DOHH2 (cell line): Measurements from ENCODE around the gene IQSEC3.

ENCODE experiments used
- EZH2phosphoT487 ChIP-seq: fragments of 200-600 bp; sonication (generic); IDR thresholded peaks from 2 replicates; pipeline ENCODE4 v1.6.1; 2017; ENCODE audit warnings: borderline replicate concordance, mild to moderate bottlenecking, antibody characterized with exemption, low read length, moderate library complexity, mixed read lengths
- TF ChIP-seq, protein P1 (sequence below): fragments of 200-600 bp; sonication (generic); IDR thresholded peaks from one replicate; pipeline ENCODE4 v1.5.1; 2014; ENCODE audit warnings: antibody characterized with exemption, mild to moderate bottlenecking, low read depth, low read length; ENCODE audit not compliant: poor library complexity, severe bottlenecking

- TF ChIP-seq, protein P1, sequence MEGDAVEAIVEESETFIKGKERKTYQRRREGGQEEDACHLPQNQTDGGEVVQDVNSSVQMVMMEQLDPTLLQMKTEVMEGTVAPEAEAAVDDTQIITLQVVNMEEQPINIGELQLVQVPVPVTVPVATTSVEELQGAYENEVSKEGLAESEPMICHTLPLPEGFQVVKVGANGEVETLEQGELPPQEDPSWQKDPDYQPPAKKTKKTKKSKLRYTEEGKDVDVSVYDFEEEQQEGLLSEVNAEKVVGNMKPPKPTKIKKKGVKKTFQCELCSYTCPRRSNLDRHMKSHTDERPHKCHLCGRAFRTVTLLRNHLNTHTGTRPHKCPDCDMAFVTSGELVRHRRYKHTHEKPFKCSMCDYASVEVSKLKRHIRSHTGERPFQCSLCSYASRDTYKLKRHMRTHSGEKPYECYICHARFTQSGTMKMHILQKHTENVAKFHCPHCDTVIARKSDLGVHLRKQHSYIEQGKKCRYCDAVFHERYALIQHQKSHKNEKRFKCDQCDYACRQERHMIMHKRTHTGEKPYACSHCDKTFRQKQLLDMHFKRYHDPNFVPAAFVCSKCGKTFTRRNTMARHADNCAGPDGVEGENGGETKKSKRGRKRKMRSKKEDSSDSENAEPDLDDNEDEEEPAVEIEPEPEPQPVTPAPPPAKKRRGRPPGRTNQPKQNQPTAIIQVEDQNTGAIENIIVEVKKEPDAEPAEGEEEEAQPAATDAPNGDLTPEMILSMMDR: no peak
- TF ChIP-seq EZH2phosphoT487: no peak
Measured at GRCh38 chr12:203074-203461, 136.5 kb downstream of the IQSEC3 start.
